DMS 273 treated with DMSO at 0.1 percent for 48 hours (cell line): ENCODE data around the gene PTPRE.

Source experiments
- DNase-seq: peaks from one replicate; lab custom pipeline; 2025; lab: John Stamatoyannopoulos, UW

Gene PTPRE

GRCh38 chr10:127883516-127883915 lies 23.4 kb upstream of the PTPRE start:
- no peak for DNase-seq

- no peak for DNase-seq
Measured at GRCh38 chr10:127884501-127884900, 22.4 kb upstream of the PTPRE start.

- no peak for DNase-seq
Measured at GRCh38 chr10:127886371-127887051, 20.4 kb upstream of the PTPRE start.

GRCh38 chr10:127887541-127888415 lies 19.1 kb upstream of the PTPRE start:
- no peak for DNase-seq

- no peak for DNase-seq
Measured at GRCh38 chr10:127888521-127889312, 18.2 kb upstream of the PTPRE start.

- no peak for DNase-seq
Measured at GRCh38 chr10:127889605-127890195, 17.2 kb upstream of the PTPRE start.

GRCh38 chr10:127890216-127890615 lies 16.7 kb upstream of the PTPRE start:
- DNase-seq: no peak

GRCh38 chr10:127890832-127891334 lies 16.0 kb upstream of the PTPRE start:
- no peak for DNase-seq

GRCh38 chr10:127892743-127893142 lies 14.2 kb upstream of the PTPRE start, which contains the start of gene CLRN3:
CLRN3 (minus strand) TSS chr10:127892941; CDS start chr10:127892784, 157 bp downstream.
- DNase-seq: no peak

- DNase-seq: no peak
Measured at GRCh38 chr10:127894146-127894545, 12.8 kb upstream of the PTPRE start.

- no peak for DNase-seq
Measured at GRCh38 chr10:127896590-127896989, 10.3 kb upstream of the PTPRE start.

GRCh38 chr10:127897177-127897576 lies 9.7 kb upstream of the PTPRE start:
- DNase-seq: no peak

- no peak for DNase-seq
Measured at GRCh38 chr10:127899766-127900387, 7.0 kb upstream of the PTPRE start.

GRCh38 chr10:127903789-127904188 lies 3.1 kb upstream of the PTPRE start:
- no peak for DNase-seq

GRCh38 chr10:127904311-127905000 lies 2.4 kb upstream of the PTPRE start:
- DNase-seq: no peak

- no peak for DNase-seq
Measured at GRCh38 chr10:127905001-127905847, 1.7 kb upstream of the PTPRE start.

GRCh38 chr10:127905848-127906261 lies 1.0 kb upstream of the PTPRE start:
- DNase-seq: no peak

GRCh38 chr10:127907411-127908105 lies 655 bp downstream of the PTPRE start:
- no peak for DNase-seq
